Activated T-helper 2 cell treated with anti-CD3 and anti-CD28 coated beads, Interferon-gamma antibody, Interleukin-2, Interleukin-4, amounts not matched to agents 10 μg/mL and 5 μg/mL and 100 μg/mL, durations not matched to agents 14 hours and 24 hours and 36 hours (primary cell): Measurements from ENCODE around the gene TAB2. TPM values are rescaled to one million over a fixed set of nuclear protein-coding genes. Genes with fewer than 3 reads are reported as not detected.

Source experiments
- DNase-seq: peaks from one replicate; pipeline ENCODE4 v3.0.0; 2021; ENCODE audit warnings: low spot score
- H3K27ac Mint-ChIP-seq: one replicate; pipeline ENCODE4 v1.8.0; 2021; ENCODE audit warnings: mixed read lengths
- H3K27me3 Mint-ChIP-seq: one replicate; pipeline ENCODE4 v1.8.0; 2021; ENCODE audit warnings: low read depth, mixed read lengths
- H3K36me3 Mint-ChIP-seq: one replicate; pipeline ENCODE4 v1.8.0; 2021; ENCODE audit warnings: low read depth, mixed read lengths
- H3K4me1 Mint-ChIP-seq: one replicate; pipeline ENCODE4 v1.8.0; 2021; ENCODE audit warnings: low read depth, mixed read lengths
- H3K4me3 Mint-ChIP-seq: one replicate; pipeline ENCODE4 v1.8.0; 2021; ENCODE audit warnings: low read depth, mild to moderate bottlenecking, moderate library complexity, mixed read lengths
- H3K9me3 Mint-ChIP-seq: one replicate; pipeline ENCODE4 v1.8.0; 2021; ENCODE audit warnings: mixed read lengths
- intact Hi-C: fragments of 100-400 bp; cut with micrococcal nuclease; formaldehyde crosslinking; loops from one replicate; pipeline ENCODE4 v1.15.1; 2023
- total RNA-seq: library from RNA; stranded (reverse); gene quantifications from 2 replicates; pipeline ENCODE4 v1.2.3, GENCODE V29; 2022

TAB2 gene
- total RNA-seq, 1 donor from 2014 or later, result 110 TPM

GRCh38 chr6:149289192-149289781 is 28.2 kb upstream of the TAB2 start:
- peaks cover 21% of the 10 kb centered on the region for H3K4me1 Mint-ChIP-seq
- intact Hi-C loops, result no loop called here
- no peak for DNase-seq
- no peaks in the 10 kb centered on the region for H3K27me3 Mint-ChIP-seq
- no peaks in the 10 kb centered on the region for H3K9me3 Mint-ChIP-seq
- H3K27ac Mint-ChIP-seq, result no peak overlapping the region
- H3K4me3 Mint-ChIP-seq, result no peak overlapping the region
- H3K36me3 Mint-ChIP-seq, result no peaks in the 10 kb centered on the region

- Mint-ChIP-seq H3K4me3 (no peak overlapping the region), H3K36me3 (no peaks in the 10 kb centered on the region)
Observed at GRCh38 chr6:149289966-149290365, 27.5 kb upstream of the TAB2 start.

DNA sequence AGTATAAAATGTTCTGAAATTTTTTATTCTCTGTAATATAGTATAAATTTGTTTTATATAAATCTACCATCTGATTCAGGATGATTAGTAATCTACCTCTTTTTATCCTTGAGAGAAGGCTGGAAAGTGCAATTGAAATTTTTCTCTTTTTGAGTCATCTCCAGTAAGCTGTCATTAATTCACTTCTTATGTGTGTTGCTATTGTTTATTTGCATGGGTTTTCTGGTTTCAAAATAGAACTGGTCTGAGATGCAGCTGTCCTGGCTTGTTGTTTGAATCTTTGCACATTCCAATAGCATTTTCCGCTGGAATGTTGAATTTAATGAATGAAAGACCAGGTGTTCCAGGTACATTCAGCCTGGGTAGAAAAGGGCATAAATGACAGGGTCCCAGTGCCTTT is 24.3 kb upstream of the TAB2 start:
- H3K27ac Mint-ChIP-seq, result no peak overlapping the region
- no peaks in the 10 kb centered on the region for H3K27me3 Mint-ChIP-seq
- intact Hi-C loops, result no loop called here
- H3K4me3 Mint-ChIP-seq, result no peak overlapping the region
- H3K9me3 Mint-ChIP-seq, result no peaks in the 10 kb centered on the region
- peaks cover 7% of the 10 kb centered on the region for H3K4me1 Mint-ChIP-seq
- H3K36me3 Mint-ChIP-seq, result no peaks in the 10 kb centered on the region
- no peak for DNase-seq

More at GRCh38 chr6:149289966-149290365, 27.5 kb upstream of the TAB2 start:
- no peak overlapping the region for H3K27ac Mint-ChIP-seq
- no peaks in the 10 kb centered on the region for H3K27me3 Mint-ChIP-seq
- H3K4me1 Mint-ChIP-seq, result peaks cover 15% of the 10 kb centered on the region
- no peaks in the 10 kb centered on the region for H3K9me3 Mint-ChIP-seq
- intact Hi-C loops, result no loop called here
- DNase-seq, result no peak

DNA sequence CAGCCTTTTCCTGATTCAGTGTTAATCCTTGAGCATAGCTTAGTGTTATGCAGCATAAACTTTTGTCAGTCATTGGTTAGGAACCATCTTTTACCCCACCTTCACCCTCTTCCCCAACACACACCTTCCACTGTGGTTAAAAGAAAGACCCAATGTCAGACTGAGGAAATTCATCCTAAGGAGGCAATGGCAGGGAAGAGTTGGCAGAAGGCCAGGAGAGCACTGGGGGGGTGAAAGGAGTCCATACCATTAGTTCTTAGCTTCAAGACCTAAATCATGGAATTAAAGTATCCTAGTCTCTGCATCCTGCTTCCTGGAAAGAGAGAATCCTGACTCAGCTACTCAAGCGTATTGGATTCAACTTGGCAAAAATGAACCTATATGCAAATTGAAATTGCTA is 16.9 kb upstream of the TAB2 start:
- Mint-ChIP-seq H3K27me3 (no peaks in the 10 kb centered on the region), H3K36me3 (no peaks in the 10 kb centered on the region), H3K4me3 (no peak overlapping the region), H3K27ac (no peak overlapping the region), H3K9me3 (no peaks in the 10 kb centered on the region), H3K4me1 (peaks cover 4% of the 10 kb centered on the region)
- no peak for DNase-seq
- intact Hi-C loops, result no loop called here

DNA sequence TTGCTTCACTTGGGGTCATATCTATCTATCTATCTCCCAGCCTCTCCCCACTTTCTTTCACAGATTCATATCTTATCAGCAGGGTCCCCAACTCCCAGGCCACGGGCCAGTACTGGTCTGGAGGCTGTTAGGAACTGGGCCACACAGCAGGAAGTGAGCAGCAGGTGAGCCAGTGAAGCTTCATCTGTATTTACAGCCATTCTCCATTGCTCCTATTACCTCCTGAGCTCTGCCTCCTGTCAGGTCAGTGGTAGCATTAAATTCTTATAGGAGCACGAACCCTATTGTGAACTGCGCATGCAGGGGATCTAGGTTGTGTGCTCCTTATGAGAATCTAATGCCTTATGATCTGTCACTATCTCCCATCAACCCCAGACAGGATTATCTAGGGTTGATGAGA is 14.8 kb upstream of the TAB2 start:
- no peaks in the 10 kb centered on the region for H3K9me3 Mint-ChIP-seq
- intact Hi-C loops, result no loop called here
- DNase-seq, result no peak
- H3K27me3 Mint-ChIP-seq, result no peaks in the 10 kb centered on the region
- H3K27ac Mint-ChIP-seq, result no peak overlapping the region
- peaks cover 4% of the 10 kb centered on the region for H3K4me1 Mint-ChIP-seq
- no peak overlapping the region for H3K4me3 Mint-ChIP-seq
- H3K36me3 Mint-ChIP-seq, result no peaks in the 10 kb centered on the region

- no peaks in the 10 kb centered on the region for H3K27me3 Mint-ChIP-seq
Observed at GRCh38 chr6:149303468-149303867, 14.0 kb upstream of the TAB2 start.

GRCh38 chr6:149305372-149305771 is 12.1 kb upstream of the TAB2 start:
- Mint-ChIP-seq H3K27ac (no peak overlapping the region), H3K36me3 (no peaks in the 10 kb centered on the region), H3K4me1 (peaks cover 4% of the 10 kb centered on the region), H3K27me3 (no peaks in the 10 kb centered on the region), H3K4me3 (no peak overlapping the region), H3K9me3 (no peaks in the 10 kb centered on the region)
- intact Hi-C loops, result no loop called here
- DNase-seq, result no peak

More at GRCh38 chr6:149303468-149303867, 14.0 kb upstream of the TAB2 start:
- H3K9me3 Mint-ChIP-seq, result no peaks in the 10 kb centered on the region
- no peak overlapping the region for H3K4me3 Mint-ChIP-seq
- H3K4me1 Mint-ChIP-seq, result peaks cover 4% of the 10 kb centered on the region
- intact Hi-C loops, result no loop called here
- H3K27ac Mint-ChIP-seq, result no peak overlapping the region
- no peaks in the 10 kb centered on the region for H3K36me3 Mint-ChIP-seq
- DNase-seq, result no peak

- Mint-ChIP-seq H3K4me3 (no peak overlapping the region), H3K9me3 (no peaks in the 10 kb centered on the region), H3K27me3 (no peaks in the 10 kb centered on the region), H3K36me3 (no peaks in the 10 kb centered on the region), H3K4me1 (peaks cover 4% of the 10 kb centered on the region), H3K27ac (no peak overlapping the region)
- intact Hi-C loops, result no loop called here
- DNase-seq, result no peak
Observed at GRCh38 chr6:149306967-149307366, 10.5 kb upstream of the TAB2 start.

DNA sequence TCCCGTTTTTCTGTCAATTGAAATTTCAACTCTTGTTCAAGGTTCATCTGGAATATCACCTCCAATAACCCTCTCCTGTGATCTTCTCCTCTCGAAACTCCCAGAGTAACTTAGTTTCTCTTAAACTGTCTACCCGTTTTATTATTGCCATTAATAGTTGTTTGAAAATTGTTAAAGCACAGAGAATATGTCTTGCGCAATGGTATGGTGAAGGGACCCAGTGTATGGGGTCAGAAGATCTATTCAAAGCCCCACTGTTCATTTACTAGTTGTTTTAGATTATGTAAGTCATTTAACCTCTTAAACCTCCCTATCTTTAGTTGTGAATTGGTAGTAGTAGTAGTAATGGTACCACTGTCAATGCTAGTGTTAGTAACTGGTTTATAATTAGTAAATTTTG is 6.2 kb upstream of the TAB2 start:
- intact Hi-C loops, result no loop called here
- Mint-ChIP-seq H3K27me3 (no peaks in the 10 kb centered on the region), H3K4me3 (no peak overlapping the region), H3K4me1 (peaks cover 25% of the 10 kb centered on the region), H3K27ac (no peak overlapping the region), H3K9me3 (peaks cover 6% of the 10 kb centered on the region), H3K36me3 (no peaks in the 10 kb centered on the region)
- DNase-seq, result no peak

- H3K4me3 Mint-ChIP-seq, result no peak overlapping the region
- H3K27me3 Mint-ChIP-seq, result no peaks in the 10 kb centered on the region
- DNase-seq, result no peak
- H3K36me3 Mint-ChIP-seq, result no peaks in the 10 kb centered on the region
- peaks cover 6% of the 10 kb centered on the region for H3K9me3 Mint-ChIP-seq
- intact Hi-C loops, result loop anchor here (2.0 kb wide), 1 partner anchor 71 kb away; no protein-coding TSS in a partner anchor
- peaks cover 25% of the 10 kb centered on the region for H3K4me1 Mint-ChIP-seq
- no peak overlapping the region for H3K27ac Mint-ChIP-seq
Observed at GRCh38 chr6:149311766-149312165, 5.7 kb upstream of the TAB2 start.

- H3K4me1 Mint-ChIP-seq, result peaks cover 25% of the 10 kb centered on the region
- no peak overlapping the region for H3K4me3 Mint-ChIP-seq
- H3K27me3 Mint-ChIP-seq, result no peaks in the 10 kb centered on the region
- H3K27ac Mint-ChIP-seq, result no peak overlapping the region
- DNase-seq, result no peak
- no peaks in the 10 kb centered on the region for H3K36me3 Mint-ChIP-seq
- peaks cover 6% of the 10 kb centered on the region for H3K9me3 Mint-ChIP-seq
- intact Hi-C loops, result loop anchor here (2.0 kb wide), 1 partner anchor 72 kb away; no protein-coding TSS in a partner anchor
Observed at GRCh38 chr6:149313070-149313469, 4.4 kb upstream of the TAB2 start.

DNA sequence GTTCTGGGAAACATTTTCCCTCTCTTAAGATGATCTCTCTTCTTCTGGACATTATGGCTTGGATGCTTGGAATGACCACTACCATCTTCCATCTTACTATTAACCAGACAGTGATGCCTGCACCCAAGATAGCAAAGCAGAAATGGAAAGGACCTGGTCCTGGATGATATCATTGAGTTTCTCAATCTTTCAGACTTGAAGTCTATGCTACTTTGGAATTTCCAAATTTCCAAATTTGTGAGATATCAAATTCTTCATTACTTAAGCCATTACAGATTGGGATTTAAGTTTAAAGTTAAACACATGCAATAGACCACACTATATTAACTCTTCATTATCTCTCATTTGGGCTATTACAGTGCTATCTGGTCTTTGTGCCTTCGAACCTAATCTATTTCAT is 3.7 kb upstream of the TAB2 start:
- intact Hi-C loops, result loop anchor here (2.0 kb wide), 1 partner anchor 73 kb away; no protein-coding TSS in a partner anchor
- DNase-seq, result no peak
- no peak overlapping the region for H3K4me3 Mint-ChIP-seq
- no peaks in the 10 kb centered on the region for H3K27me3 Mint-ChIP-seq
- peaks cover 5% of the 10 kb centered on the region for H3K36me3 Mint-ChIP-seq
- H3K4me1 Mint-ChIP-seq, result peaks cover 25% of the 10 kb centered on the region
- H3K9me3 Mint-ChIP-seq, result peaks cover 6% of the 10 kb centered on the region
- no peak overlapping the region for H3K27ac Mint-ChIP-seq

DNA sequence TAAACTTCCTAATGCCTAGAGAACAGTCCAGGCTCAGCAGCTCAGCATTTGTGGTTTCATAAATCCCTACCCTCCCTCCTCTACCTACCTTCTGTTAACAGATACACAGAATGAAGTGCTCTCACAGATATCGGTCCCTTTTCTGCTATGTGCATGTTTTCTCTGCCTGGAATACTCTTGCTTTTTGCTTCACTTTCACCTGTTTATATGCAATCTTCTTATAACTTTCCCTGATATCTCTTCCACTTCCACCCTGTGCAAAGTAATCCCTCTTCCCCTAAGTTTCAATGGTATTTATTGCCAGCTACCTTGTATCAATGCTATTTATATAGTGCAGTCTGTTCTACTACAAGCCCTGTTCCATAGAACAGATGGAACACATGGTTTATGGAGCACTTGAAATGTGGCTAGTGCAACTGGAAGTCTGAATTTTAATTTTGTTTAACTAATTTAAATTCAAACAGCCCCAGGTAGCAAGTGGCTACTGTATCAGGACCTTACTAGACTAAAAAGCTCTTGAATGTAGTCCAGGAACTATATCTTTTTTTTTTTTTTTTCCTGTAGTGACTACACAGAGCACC is 3.1 kb upstream of the TAB2 start:
- Mint-ChIP-seq H3K27ac (no peak overlapping the region), H3K27me3 (no peaks in the 10 kb centered on the region)

More for the DNA sequence above, 3.1 kb upstream of the TAB2 start:
- intact Hi-C loops, result no loop called here
- Mint-ChIP-seq H3K36me3 (peaks cover 11% of the 10 kb centered on the region), H3K4me1 (peaks cover 25% of the 10 kb centered on the region), H3K9me3 (peaks cover 6% of the 10 kb centered on the region), H3K4me3 (no peak overlapping the region)
- no peak for DNase-seq
